NB4 (cell line): ENCODE results near the gene WDFY4.

ENCODE experiments used
- POLR2A ChIP-seq: IDR thresholded peaks from 2 replicates; pipeline ENCODE4 v1.6.1; 2011; ENCODE audit warnings: mild to moderate bottlenecking; ENCODE audit not compliant: insufficient read length; ENCODE audit errors: extremely low read depth
- TF ChIP-seq, protein P1 (sequence below): IDR thresholded peaks from one replicate; pipeline ENCODE4 v1.5.1; 2012; ENCODE audit warnings: low read depth, low read length
- TF ChIP-seq, protein P2 (sequence below): IDR thresholded peaks from 2 replicates; pipeline ENCODE4 v1.6.1; 2011; ENCODE audit warnings: low read depth, low read length

DNA sequence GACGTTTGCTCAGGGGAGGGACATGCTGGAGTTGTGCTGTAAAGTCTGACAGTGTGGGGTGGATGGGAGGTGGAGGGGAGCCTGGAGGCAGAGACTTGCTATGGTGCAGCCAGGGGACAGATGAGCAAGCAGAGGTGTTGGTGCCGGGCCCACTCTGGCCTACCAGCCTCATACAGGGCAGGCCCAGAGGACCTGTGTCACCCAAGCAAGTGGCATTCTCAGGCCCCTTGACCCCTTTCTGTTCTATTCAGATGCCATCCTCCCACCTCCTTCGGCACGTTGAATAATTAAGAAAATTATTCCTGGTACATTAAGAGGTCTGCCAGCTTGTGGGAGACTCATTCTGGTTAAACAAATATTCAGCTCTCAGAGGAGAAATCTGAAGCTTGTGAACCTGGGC, 8.5 kb downstream of the WDFY4 start:
- TF ChIP-seq, protein P1, sequence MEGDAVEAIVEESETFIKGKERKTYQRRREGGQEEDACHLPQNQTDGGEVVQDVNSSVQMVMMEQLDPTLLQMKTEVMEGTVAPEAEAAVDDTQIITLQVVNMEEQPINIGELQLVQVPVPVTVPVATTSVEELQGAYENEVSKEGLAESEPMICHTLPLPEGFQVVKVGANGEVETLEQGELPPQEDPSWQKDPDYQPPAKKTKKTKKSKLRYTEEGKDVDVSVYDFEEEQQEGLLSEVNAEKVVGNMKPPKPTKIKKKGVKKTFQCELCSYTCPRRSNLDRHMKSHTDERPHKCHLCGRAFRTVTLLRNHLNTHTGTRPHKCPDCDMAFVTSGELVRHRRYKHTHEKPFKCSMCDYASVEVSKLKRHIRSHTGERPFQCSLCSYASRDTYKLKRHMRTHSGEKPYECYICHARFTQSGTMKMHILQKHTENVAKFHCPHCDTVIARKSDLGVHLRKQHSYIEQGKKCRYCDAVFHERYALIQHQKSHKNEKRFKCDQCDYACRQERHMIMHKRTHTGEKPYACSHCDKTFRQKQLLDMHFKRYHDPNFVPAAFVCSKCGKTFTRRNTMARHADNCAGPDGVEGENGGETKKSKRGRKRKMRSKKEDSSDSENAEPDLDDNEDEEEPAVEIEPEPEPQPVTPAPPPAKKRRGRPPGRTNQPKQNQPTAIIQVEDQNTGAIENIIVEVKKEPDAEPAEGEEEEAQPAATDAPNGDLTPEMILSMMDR, result no peak
- no peak for TF ChIP-seq POLR2A
- TF ChIP-seq, protein P2, sequence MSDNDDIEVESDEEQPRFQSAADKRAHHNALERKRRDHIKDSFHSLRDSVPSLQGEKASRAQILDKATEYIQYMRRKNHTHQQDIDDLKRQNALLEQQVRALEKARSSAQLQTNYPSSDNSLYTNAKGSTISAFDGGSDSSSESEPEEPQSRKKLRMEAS, result no peak
